Thyroid gland (tissue), 4 donors: Measurements from ENCODE around the gene TNFAIP8L2.
"Not testable (repeated sequence)": the region's sequence is repeated elsewhere in the genome, so short reads cannot be mapped to it uniquely, and the experiment has no call there.

Experiments
- POLR2A ChIP-seq, 2 donors: fragments of 450-650 bp; IDR thresholded peaks; one replicate each; pipeline ENCODE4 v1.6.1; 2017; ENCODE audit warnings: antibody characterized with exemption in 2 of 2, mild to moderate bottlenecking in 2 of 2, moderate library complexity in 1 of 2
- TF ChIP-seq, protein P1 (sequence below), 6 experiments: fragments of 200-600 bp in 3 of 6; fragments of 450-650 bp in 3 of 6; sonication (generic) in 3 of 6; IDR thresholded peaks; one replicate each; pipeline ENCODE4 v1.5.1; 2016 to 2019; ENCODE audit warnings: antibody characterized with exemption in 6 of 6, mild to moderate bottlenecking in 2 of 6, inconsistent platforms in 1 of 6, moderate library complexity in 1 of 6

GRCh38 chr1:151188667-151189066 lies 32.2 kb downstream of the TNFAIP8L2 start:
- TF ChIP-seq, protein P1, sequence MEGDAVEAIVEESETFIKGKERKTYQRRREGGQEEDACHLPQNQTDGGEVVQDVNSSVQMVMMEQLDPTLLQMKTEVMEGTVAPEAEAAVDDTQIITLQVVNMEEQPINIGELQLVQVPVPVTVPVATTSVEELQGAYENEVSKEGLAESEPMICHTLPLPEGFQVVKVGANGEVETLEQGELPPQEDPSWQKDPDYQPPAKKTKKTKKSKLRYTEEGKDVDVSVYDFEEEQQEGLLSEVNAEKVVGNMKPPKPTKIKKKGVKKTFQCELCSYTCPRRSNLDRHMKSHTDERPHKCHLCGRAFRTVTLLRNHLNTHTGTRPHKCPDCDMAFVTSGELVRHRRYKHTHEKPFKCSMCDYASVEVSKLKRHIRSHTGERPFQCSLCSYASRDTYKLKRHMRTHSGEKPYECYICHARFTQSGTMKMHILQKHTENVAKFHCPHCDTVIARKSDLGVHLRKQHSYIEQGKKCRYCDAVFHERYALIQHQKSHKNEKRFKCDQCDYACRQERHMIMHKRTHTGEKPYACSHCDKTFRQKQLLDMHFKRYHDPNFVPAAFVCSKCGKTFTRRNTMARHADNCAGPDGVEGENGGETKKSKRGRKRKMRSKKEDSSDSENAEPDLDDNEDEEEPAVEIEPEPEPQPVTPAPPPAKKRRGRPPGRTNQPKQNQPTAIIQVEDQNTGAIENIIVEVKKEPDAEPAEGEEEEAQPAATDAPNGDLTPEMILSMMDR (IDR thresholded peaks at IDR 0.05): not testable (repeated sequence)
- TF ChIP-seq POLR2A (IDR thresholded peaks at IDR 0.05): not testable (repeated sequence)
